ENCODE results near the gene ATP1A2. TPM values are rescaled to one million over a fixed set of nuclear protein-coding genes. Genes with fewer than 3 reads are reported as not detected.

ATP1A2 gene
- total and polyA plus RNA-seq, 2 donors (not counting 3 experiments of a cell fraction or from before 2014, with no cell fraction given): not detected

- no TSS peak for BruUV-seq (replicated peaks)
- DNase-seq (ENCODE audit: low read depth, low spot score) (no peak), FAIRE-seq (no peak)
- H3K27ac ChIP-seq (ENCODE audit: insufficient read depth, low read depth, low read length): no peak overlapping the region
- dilution Hi-C loops (cut with MboI; ENCODE audit: extremely low pct_ligation_motif_present, low sequenced_read_pairs) (no loop called here), intact Hi-C loops (cut with micrococcal nuclease) (no loop called here)
- no peaks in the 10 kb centered on the region for H4K20me1 ChIP-seq (replicated peaks; ENCODE audit: control insufficient read depth, extremely low read depth, insufficient read depth, low read length)
- H3K9me1 ChIP-seq (replicated peaks; ENCODE audit: control insufficient read depth, extremely low read depth, insufficient read depth, low read length): no peaks in the 10 kb centered on the region
- no peak overlapping the region for H3K4me2 ChIP-seq (ENCODE audit: insufficient read depth, low read length)
- CTCF ChIA-PET: interaction anchor here (0.7 to 1.0 kb wide), 2 partner anchors 25 to 123 kb away, joined by 5 read pairs; no protein-coding TSS in a partner anchor
- no peaks in the 10 kb centered on the region for H3K9me3 ChIP-seq (replicated peaks; ENCODE audit: control insufficient read depth, insufficient read depth, low read length)
- no peak overlapping the region for H3K9ac ChIP-seq (replicated peaks; ENCODE audit: extremely low read depth, insufficient read depth, low read length)
- H3K27me3 ChIP-seq (ENCODE audit: control insufficient read depth in 2 of 2, insufficient read depth in 2 of 2, low read length in 2 of 2): peaks cover 7 to 13% of the 10 kb centered on the region in 2 experiments
- POLR2A ChIA-PET: no interaction called here
- TF ChIP-seq CTCF (IDR thresholded peaks at IDR 0.05; ENCODE audit: extremely low read depth in 1 of 2, insufficient read depth in 1 of 2, low read depth in 1 of 2, low read length in 2 of 2) (no peak), JUN (IDR thresholded peaks at IDR 0.05; ENCODE audit: borderline replicate concordance, insufficient read depth, insufficient read length, low read depth) (no peak), GATA2 (IDR thresholded peaks at IDR 0.05; ENCODE audit: insufficient read depth, insufficient read length, low read depth, low read length) (no peak), FOS (IDR thresholded peaks at IDR 0.05; ENCODE audit: borderline replicate concordance, insufficient read depth, low read length) (no peak), MAX (IDR thresholded peaks at IDR 0.05; ENCODE audit: insufficient read depth, insufficient read length) (no peak), MYC (IDR thresholded peaks at IDR 0.05; ENCODE audit: low read depth, low read length) (no peak)
- no peaks in the 10 kb centered on the region for H3K36me3 ChIP-seq (ENCODE audit: control insufficient read depth in 2 of 2, extremely low read depth in 1 of 2, insufficient read depth in 2 of 2, low read length in 2 of 2)
- no peak overlapping the region for H2AFZ ChIP-seq (ENCODE audit: low read depth, low read length)
- H3K4me3 ChIP-seq (replicated peaks in 1 of 3; ENCODE audit: insufficient read depth in 1 of 3, low read depth in 1 of 3, low read length in 3 of 3): no peak overlapping the region
- no peaks in the 10 kb centered on the region for H3K4me1 ChIP-seq (ENCODE audit: control insufficient read depth, extremely low read depth, insufficient read depth, low read length)
- no peaks in the 10 kb centered on the region for H3K79me2 ChIP-seq (ENCODE audit: control insufficient read depth, insufficient read depth, low read length)
Measured at GRCh38 chr1:160168609-160169369, 53.2 kb downstream of the ATP1A2 start.

Data from endothelial cell of umbilical vein (primary cell).